GM18520 (cell line): ENCODE data around the gene SGIP1.

ENCODE experiments used
- ATAC-seq: cut with Tn5 transposase; IDR thresholded peaks from one replicate; pipeline ENCODE4 v1.9.1; 2021; ENCODE audit not compliant: unreplicated experiment

The SGIP1 gene

DNA sequence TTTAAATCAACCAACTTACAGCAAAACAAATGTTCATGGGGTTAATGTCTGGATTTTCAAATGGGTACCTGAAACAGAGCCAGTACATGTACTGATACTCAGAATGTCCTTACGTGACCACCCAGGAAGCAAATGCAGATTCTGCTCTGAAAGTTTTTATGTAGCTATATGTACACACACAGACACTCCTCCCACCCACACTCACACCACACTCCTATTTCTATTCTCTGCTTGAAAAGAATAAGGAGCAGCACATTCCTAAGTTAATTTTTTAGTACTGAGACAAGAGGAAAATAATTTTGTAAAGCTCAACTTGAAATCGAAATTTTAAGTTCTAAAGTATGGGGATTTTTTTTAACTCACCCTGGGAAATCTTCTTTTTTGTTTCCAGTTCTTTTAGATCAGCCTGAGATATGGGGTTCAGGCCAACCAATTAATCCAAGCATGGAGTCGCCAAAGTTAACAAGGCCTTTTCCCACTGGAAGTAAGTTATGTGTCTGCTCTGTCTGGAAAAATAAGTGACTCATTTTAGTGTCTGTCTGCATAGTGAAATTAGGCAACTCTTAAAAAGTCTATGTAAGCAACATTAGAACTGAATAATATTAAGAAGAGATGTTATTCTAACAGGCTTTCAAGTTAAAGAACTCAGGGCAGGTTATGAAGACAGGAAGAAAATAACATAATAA is 142.8 kb downstream of the SGIP1 start:
- ATAC-seq, result no peak

DNA sequence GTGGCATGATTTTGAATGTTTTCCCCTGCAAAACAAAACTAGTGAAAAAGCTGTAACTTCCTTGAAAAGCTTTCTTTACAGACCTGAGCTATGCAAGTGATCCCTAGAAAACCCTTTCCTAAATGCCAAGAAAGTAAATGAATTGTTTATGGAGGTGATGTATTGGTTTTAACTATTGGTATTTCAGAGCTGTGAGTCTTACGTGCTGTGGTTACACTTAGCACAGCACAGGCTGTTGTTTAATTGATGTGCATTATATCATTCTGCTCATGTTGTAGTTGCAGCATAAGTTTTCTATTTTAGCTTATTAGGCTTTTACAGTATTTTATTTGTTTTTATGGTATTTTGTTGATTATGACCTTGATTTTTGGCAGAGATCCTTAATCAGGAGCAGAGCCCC is 144.2 kb downstream of the SGIP1 start:
- no peak for ATAC-seq

DNA sequence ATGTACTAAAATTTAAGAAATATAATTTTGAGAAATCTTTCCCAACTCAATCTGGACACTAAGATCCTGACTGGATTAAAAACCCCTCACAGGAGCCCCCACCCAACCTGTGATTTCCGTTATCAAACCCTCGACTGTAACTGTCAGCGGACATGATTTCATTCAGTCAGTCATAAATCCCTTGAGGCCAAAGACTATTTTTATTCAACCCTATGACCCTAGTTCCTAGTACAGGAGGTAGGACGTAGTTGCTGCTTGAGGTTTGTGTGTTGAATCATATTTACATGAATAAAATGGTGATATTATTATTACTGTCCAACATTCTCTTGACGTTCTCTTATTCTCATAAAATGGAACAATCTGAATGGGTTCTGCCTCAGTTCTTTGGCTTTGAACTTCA is 145.2 kb downstream of the SGIP1 start:
- no peak for ATAC-seq

DNA sequence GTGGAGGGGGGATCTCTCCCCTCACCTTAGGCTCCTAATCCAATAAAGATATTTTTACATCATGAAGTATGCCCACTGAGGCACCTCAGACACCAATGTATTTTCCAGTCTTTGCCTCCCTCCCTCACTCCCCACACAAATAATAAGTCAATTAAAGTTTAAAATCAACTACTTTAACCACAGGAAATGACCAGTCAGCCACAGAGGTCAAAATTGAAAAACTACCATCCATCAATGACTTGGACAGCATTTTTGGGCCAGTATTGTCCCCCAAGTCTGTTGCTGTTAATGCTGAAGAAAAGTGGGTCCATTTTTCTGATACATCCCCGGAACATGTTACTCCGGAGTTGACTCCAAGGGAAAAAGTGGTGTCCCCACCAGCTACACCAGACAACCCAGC is 147.7 kb downstream of the SGIP1 start:
- ATAC-seq, result no peak

DNA sequence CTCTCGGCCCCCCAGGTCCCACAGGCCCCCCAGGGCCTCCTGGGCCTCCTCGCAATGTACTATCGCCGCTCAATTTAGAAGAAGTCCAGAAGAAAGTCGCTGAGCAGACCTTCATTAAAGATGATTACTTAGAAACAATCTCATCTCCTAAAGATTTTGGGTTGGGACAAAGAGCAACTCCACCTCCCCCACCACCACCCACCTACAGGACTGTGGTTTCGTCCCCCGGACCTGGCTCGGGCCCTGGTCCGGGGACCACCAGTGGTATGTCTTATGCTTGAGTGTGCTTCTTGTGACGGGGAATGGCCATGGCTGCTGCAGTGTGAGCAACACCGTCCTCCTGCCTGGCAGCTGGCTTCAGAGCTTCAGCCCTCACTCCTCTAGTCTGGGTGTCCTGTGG is 148.2 kb downstream of the SGIP1 start:
- ATAC-seq, result no peak

DNA sequence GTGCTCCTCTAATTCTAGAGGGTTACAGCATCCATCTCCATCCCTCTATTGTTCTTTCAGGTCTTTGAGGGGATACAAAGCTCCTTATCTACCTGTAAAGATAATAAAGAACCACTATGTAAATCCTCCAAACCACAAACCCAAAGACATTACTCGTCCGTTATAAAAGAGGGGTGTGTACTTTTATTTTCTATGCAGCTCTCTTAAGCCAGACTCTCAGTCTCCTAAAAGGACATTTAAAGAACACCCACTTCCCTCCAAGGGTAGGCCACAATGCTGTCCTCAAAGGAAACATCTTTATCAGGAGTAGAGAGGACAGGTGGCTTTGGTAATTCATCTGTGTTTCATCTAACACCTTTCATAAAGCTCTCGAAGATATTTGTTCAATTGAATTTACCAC is 150.4 kb downstream of the SGIP1 start:
- no peak for ATAC-seq

DNA sequence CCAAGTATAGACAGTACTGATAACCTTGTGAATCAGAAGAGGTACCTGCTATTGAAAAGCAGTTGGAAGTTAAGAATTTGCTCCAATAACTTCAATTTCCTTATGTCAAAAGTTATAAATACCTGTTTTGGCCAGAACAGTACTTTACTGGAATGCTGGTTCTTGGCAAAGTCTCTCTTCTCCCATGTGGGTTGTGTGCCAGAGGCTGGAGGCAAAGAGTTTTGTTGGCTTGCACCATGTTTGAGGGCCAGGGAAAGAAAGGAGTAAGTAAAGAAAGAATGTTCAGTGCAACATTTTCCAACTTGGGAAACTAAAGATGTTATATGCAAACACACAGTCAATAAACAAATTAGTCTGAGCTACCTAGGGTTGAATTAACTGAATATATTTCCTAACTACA is 151.3 kb downstream of the SGIP1 start:
- ATAC-seq, result no peak

DNA sequence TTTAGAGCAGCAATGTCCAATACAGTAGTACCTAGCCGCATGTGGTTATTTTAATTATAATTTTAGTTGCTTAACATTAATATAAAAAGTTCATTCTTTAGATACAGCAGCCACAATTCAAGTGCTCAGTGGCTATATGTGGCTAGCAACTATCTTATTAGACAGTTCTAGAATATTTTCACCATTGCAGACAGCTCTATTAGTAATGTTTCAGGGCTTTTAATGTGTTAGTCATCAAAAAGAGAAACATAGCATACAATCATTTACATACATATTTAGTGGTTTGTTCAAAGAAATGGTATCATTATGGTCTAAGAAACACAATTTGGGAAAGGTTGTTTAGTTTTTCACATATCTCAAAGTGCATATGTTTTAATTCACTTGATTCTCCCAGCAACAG is 151.7 kb downstream of the SGIP1 start:
- ATAC-seq, result no peak

DNA sequence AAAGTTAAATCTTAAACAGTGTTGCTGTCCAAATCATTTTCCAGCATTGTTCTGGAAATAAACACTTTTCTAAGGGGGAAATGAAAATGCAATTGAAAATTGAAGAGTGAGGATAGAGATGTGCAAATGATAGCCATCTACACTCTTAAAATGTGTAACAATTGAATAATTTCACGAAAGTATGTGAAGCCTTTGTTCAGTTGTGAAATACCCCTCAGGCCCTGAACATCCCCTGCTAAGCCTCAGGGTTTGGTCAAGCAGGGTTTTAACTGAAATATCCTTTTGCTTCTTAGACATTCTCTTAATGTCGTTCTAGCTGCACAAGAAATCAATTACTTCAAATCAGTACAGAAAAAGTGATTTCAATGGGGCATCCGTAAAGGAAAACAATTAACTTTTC is 152.5 kb downstream of the SGIP1 start:
- ATAC-seq, result no peak

DNA sequence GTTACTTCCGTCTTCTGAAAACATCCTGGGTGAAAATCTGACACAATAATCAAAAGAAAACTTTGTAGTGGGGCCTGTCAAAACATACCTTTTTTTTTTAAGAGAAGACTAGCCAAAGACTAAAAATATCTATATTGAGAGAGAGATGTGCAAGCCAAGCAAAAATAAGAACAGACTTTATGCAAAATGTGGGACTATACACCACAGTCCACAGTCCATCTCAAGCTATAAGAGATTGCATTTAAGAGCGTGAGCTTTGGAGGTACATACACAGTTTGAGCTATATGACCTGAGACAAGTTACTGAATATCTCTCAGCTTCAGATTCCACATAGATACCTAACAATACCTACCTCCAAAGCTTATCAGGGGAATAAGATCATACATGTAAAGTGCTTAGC is 153.4 kb downstream of the SGIP1 start:
- no peak for ATAC-seq

DNA sequence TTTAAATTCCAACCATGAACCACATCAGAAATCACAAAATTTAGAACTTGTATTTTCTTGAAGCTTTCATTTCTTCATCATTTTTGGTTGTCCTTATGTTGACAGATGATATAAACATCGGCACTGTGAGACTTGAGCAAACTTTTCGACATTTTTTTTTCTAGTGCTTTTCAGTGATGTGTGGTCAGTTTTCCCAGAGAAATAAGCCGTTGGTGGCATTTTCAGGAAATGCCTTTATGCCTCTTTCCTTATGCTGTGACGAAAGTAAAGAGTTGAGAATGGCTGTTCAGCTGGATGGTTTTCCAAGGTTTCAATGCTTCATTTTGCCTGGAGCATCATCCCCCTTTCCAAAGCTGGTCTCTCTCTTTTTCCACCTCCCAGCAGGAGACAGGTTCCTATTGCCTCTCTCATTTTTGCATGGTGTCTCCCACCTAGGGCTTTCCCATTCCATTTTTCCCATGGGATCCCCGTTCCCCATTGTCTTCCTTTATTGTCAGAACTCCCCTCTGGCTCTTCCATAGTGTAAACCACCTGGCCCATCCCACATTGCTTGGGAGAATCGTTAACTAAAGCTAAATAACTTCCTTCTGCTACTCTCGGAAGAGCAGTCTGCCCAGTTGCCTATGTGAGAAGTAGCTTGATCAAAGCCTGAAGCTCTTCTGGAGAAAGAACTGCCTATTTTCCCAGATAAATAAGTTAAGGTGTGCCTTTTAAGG is 156.9 kb downstream of the SGIP1 start:
- ATAC-seq, result no peak

DNA sequence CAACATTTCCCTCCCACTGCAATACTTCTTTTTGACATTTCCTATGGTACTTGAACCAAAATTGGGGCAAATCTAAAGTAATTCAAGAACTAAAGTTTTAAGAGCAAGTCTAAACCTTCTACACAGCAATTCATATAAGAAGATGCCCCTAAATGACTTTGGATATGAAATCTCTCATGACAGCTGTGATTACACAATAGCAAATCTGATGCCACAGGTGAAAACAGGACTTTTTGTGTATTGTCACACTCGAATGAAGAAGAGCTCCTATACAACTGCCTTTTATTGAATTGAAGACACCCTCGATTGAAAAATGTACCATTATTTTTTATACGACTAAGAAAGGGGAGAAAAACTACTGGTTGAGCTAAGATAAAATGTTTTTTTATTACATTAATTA is 158.7 kb downstream of the SGIP1 start:
- ATAC-seq, result no peak

DNA sequence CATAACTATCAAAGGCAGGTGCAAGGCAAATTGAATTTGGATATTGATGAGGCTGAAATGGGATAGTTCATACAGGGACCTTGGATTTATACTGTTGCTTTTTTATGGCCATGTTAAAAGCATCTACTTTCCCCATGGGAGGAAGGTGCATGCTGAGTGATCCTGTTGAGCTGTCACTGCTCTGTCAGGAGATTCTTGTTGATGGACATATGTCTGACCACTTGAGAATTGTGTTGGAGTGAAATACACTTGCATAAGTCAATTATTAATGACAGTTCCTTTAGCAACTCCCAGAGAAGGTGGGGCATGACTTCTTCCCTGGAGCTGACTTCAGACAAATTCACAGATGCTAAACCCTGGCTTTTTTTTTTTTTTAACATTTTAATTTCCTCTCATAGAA is 159.9 kb downstream of the SGIP1 start:
- no peak for ATAC-seq

DNA sequence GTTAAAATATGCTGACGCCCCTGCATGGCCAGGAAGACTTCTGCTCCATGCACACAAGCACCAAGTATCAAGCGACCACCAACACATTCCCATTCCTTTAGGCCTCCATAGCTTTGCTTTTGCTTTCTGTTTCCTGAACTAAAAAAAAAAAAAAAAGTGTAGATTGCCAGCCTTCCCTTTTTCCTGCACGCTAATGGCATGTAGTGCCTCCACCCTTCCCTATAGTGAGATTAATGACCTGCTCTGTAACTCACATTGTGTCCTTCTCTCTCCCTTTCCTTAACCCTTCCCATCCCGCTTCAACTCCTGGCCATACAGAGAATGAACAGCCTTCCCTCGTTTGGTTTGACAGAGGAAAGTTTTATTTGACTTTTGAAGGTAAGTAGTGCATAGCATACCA is 161.2 kb downstream of the SGIP1 start:
- no peak for ATAC-seq

DNA sequence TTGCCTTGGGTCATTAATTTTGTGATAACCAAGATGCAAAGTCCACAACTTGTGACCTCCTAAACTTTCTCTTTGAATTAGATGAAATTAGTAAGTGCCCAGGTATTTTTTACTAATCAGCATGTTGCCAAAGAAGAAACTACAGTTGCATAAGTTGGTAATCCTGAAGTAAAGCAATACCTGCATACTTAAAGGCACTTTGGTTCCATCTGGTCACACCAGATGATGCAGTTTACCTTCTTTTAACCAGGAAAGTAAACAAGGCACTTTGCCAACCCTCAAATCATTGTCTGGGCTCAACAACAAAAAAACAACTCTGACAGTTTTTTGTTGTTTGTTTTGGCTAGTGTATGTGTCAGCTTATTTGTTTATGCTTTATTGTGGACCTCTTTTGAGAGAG is 162.8 kb downstream of the SGIP1 start:
- no peak for ATAC-seq

DNA sequence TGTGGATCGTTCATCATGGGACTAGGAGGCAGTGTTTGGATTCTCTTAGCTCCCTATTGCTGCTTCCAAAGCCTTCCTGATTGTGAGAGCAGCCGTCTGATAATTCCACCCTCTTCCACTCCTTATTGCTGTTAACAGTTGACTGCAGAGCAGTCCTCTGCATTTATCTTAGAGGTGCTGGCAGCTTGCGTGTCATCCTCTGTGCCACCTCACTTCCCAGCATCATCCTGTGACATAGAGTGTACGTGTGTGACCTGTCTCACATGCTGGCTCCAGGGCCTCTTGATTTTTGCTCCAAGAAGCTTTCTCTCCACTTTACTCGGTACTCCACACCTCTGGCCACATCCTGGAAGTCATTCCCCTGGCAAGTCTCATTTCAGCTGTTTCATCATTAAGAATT is 165.3 kb downstream of the SGIP1 start:
- ATAC-seq, result no peak

DNA sequence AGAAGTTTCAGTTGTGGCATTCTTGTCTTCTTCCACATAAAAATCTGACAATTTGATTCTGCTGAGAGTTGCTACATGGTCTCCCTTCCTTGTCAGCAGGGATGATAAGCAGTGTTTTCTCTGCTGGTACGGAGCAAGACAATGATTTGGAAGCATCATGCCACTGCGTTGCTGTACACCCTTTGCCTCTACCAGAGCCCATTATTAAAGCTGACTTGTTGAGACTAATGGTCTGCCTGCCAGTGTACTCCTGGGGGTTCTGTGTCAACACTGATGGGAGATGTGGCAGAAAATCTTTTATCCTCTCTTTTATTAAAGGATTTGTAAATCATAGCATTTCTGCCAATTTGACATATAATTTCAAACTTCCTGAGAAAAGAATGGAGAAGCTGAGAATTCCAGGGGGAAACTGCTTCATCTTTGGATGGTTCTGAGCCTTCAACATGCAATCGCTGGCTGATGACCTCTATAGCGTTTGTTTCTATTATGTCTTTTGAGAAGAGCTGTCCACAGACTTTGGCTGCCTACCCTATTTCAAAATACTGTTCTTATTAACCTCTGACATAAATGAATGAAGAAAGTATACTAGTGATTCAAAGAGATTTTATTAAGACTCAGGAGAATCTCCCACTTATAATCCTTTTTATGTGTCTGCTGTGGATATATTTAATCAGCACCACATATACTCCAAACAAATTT is 170.4 kb downstream of the SGIP1 start:
- no peak for ATAC-seq

DNA sequence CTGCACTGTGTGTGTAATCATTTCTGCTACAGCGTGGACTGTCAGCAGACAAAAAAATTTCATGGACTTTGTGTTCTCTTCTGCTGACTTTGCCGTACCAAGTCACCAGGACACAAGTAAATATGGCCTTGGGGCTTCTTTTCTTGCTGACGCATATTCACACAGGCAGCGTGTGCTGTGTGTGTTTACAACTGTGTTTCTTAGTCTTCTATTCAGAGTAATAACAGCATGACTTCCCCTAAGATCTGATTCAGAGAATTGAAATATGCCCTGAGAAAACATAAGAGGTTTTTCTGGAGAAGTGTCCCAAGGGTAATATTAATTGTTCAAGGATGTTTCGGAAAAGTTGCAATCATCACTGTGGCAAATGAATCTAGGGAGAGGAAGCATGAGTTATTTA is 171.2 kb downstream of the SGIP1 start:
- no peak for ATAC-seq

DNA sequence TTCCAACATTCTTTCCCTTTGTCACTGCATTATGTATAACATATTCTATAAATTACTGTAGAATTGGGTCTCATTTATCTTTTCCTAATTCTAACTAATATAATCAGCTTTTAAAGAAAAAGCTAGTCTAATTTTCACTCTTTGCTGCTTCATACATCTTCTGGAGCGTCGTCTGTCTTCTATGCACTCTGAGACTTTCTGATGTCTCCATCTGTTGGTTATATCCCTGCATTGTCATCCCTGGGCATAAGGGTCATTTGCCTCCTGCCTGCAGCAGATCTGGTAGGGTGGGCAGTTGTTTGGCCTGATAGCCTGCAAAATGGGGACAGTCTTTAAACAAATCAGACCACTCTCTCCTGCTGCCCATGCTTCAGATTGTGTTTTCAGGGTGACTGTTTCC is 177.5 kb downstream of the SGIP1 start:
- ATAC-seq, result no peak

DNA sequence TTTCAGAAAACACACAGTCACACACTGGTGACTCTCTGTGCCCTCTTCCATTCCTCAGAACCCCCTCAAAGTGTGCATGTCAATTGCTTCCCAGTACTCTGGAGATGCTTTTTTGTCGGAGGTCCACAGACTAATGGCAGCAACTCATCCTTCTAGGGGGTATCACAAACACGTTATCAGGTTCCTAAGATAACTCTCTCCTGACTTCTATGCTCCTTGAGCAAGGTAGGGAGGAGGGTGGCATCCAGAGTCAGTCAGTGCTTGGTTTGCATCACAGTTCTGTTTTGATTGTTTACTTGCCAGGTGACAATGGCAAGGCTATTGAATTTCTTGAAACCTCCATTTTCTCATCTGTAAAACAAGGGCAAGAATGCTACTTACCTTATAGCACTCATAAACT is 178.9 kb downstream of the SGIP1 start:
- ATAC-seq, result no peak

DNA sequence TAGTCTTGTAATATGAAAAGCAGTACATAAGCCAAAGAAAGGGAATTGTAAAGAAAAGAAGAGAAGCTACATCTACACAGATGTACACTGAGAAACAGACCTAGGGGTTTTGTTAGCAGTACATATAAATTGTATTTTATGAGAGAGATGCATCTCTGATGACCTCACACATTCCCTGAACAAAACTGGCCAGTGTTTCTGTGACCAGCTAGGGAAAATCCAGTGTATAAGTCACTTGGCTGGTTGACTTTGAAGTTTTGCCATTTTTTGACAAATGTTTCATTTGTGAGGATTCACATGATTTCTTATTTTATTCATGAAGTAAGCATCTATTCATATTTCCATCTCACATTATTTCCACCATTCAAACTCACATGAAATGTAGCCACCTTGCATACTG is 190.0 kb downstream of the SGIP1 start:
- no peak for ATAC-seq

DNA sequence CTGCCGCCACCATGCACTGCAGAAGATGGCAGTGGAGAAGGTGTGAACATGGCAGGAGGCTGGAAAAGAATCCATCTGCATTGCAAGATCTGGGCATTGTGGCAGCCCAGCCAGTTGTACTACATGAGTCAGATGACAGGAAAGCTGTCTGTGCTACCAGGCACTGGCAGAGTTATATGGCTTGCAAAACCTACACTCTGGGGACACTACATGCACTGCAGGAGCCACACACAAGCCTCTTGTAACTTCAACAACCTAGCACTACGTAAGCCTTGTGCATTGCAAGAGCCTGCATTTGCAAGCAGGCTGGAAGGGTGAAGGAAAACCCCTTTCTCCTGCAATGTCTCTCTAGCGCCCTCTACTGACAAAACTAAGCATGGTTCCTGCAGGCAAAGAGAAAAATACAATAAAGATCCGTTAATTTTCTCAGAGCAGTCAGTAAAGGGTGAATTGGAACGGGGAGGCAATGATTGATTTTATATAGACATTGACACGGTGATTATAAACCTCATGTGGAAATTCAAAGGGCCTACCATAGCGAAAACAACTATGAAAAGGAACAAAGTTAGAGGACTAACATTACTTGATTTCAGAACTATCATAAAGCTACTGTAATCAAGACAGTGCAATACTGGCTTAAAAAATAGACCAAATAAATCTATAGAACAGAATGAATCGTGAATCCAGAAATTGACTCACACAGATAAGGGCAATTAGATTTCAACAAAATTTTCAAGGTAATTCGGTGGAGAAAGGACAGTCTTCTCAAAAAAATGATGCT is 192.1 kb downstream of the SGIP1 start:
- peak; percentile 48 for ATAC-seq
